GM19397 (cell line): ENCODE measurements around the gene CST7.

ENCODE experiments used
- ATAC-seq: cut with Tn5 transposase; IDR thresholded peaks from one replicate; pipeline ENCODE4 v1.9.1; 2021; ENCODE audit warnings: mild to moderate bottlenecking, moderate library complexity; ENCODE audit not compliant: unreplicated experiment

The CST7 gene

GRCh38 chr20:24950836-24951525 lies 1.9 kb downstream of the CST7 start:
- no peak for ATAC-seq

GRCh38 chr20:24951536-24952083 lies 2.5 kb downstream of the CST7 start:
- no peak for ATAC-seq

DNA sequence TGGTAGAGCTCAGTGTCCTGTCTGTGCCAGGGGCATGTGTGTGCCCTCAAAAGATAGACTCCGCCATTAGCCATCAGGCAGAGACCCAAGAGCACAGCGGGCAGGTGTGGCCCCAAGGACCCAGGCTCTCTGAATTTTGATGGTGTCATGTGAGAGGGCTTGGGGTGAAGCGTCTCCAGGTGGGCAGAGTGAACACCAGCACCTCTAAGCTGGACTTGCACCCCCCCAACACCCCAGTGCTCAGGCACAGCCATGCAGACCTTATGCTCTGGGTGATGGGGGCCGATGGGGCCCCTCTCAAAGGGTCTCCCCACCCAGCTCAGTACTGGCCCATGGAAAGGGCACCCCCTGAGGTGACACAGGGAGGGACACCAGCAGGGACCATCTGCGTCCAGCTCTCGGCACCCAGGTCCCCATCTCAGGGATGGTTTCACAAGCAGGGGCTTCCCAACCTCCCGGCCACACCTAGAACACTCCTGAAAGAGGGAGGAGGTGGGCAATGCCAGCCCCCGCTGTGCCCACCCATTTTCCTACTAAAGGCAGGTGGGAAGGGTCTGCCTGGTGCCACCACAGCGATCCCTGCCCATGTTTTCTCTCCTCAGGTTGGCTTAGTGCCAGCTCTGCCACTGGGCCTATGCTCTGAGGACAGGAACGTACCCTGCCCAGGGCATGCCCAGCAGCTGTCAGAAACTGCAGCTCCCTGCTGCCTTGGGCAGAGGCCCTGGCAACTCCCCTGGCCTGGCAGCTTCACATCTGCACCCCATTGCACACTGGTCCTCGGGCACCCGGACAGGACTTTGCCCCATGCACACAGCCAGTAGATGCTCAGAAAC lies 3.5 kb downstream of the CST7 start:
- ATAC-seq, result no peak

DNA sequence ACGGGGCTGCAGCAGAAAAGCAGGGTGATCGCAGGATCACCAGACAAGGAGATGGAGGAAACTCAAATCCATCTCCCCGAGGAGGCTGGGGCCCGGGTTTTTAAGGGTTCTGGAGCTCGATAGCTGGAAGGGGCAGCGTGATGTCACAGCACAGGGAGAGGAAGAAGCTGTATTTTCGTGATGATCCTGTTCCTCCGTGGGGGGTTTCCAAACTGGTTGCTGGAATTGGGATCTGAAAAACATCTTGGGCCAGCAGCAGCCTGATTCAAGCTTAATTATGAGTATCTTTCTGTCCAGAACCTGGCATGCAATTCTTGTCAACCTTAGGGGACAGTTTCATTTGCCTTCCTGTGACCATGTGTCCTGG lies 4.1 kb downstream of the CST7 start:
- no peak for ATAC-seq

DNA sequence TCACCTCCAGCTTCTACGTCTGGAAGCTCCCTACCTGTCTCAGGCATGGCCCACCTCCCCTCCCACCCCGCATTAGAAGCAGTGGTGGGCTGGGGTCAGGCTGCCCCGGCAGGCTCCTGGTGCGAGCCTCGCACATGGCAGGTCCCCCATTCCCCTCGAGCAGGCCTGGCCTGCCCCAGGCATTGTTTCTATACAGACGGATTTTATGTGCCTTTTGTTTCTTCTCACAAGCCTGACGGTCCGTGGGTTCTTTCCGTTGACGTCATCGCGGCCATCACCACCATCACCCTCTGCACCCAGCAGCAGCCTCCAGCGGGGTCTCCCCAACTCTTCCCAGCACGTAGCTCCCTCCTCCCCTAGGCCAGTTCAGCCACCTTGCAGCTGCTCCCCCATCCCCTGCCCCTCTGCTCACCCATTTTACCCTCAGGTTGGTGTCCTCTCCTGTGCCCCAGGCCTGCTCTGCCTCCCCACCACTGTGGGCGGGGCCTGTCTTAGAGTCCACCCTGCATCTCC lies 4.6 kb downstream of the CST7 start:
- no peak for ATAC-seq

DNA sequence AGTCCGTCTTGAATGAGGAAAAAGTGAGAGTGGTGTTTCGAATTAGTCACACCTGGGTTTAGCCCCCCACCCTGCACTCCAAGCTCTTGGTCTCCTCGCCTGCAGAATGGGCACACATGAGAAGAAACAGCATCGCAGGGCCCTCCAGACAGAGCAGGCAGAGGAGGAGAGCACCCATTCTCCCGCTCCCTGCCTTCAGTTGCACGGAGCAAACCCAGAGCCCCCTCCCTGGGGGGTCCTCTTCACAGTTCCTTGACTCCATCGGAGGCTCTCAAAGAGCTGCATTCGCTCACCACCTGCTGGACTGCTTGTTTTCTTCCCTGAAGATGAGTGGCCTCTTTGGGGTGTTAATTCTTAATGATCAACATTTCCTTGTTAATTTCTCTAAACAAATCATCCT lies 5.1 kb downstream of the CST7 start:
- ATAC-seq, result no peak

- no peak for ATAC-seq
These were observed 5.5 kb downstream of the CST7 start for GRCh38 chr20:24954566-24954965.

DNA sequence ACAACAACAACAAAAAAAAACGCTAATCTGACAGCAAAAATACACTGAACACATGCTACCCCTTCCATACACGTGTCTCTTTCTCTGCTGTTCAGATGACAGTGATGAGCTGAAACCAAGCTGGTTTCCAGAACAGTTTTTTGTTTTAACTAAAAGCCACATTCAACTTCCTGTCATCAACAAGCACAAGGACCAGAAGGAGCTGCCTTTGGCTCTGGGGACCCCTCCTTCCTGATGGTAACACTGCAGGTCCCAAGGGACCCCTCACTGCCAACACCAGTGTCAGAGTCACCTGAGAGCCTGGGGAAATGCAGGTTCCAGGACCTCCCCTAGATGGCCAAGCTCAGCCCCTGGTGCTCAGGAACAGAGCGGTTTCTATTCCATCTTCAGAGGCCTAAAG lies 6.0 kb downstream of the CST7 start:
- peak; percentile 72 for ATAC-seq

DNA sequence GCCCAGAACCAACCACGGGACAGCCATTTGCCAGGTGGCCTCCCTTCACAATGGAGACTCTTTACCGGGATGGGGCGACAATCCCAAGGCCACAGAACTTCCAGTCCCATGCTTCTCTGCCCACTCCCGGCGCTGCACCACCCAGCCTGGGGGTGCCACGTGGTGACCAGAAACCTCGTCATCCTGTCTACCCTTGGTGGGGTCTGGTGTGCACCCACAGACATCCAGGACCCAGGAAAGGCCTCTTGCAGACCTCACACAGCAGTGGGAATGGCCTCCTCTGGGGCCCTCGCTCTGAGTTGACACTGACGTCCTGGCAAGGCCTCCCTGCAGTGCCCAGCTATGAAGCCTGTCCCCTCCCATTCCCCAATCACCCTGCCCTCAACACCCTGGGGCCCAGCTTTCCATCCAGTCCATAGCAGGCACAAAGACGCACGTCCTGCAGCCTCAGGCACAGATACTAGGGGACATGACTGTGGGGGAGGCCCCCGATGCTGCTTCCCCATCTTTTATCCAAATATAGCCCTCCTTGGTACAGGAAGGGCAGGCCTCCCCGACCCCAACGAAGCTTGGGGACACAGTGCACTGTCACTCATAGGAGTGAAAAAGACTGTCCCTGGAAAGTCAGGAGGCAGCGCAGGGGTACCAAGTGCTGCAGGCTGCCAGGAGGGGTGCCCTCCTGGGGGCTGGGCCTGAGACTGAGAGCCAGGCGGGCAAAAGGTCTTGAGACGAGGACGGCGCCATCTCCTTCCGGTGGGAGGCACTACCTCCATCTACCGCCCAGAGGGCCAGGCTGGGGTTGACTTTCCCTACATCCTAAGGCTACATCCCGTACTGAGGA lies 7.2 kb downstream of the CST7 start:
- ATAC-seq, result no peak

GRCh38 chr20:24957326-24958016 lies 8.4 kb downstream of the CST7 start:
- ATAC-seq, result no peak

- ATAC-seq, result no peak
These were observed 9.7 kb downstream of the CST7 start for GRCh38 chr20:24958506-24959385.

- no peak for ATAC-seq
These were observed 10.7 kb downstream of the CST7 start for GRCh38 chr20:24959591-24960301.

- no peak for ATAC-seq
These were observed 11.3 kb downstream of the CST7 start for GRCh38 chr20:24960302-24960801.

- ATAC-seq, result no peak
These were observed 11.8 kb downstream of the CST7 start for GRCh38 chr20:24960861-24961260.

GRCh38 chr20:24961384-24962181 lies 12.5 kb downstream of the CST7 start:
- no peak for ATAC-seq

DNA sequence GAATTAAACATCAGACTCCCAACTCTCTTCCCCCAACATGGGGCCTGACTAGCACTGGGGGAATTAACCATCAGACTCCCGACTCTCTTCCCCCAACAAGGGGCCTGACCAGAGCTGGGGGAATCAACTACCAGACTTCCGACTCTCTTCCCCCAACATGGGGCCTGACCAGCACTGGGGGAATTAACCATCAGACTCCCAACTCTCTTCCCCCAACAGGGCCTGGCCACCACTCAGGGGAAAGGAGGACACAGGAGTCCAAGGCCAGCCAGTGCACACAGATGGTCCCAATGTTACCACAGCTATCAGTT lies 13.1 kb downstream of the CST7 start:
- no peak for ATAC-seq

- ATAC-seq, result no peak
These were observed 13.4 kb downstream of the CST7 start for GRCh38 chr20:24962510-24962909.
